Camera-type eye (tissue), 1 donor: ENCODE data around the gene RFK. TPM values are rescaled to one million over a fixed set of nuclear protein-coding genes. Genes with fewer than 3 reads are reported as not detected.

Experiments
- total RNA-seq: library from RNA; depleted of rRNA; stranded (reverse); fragments of >200 nt; gene quantifications from one replicate; pipeline ENCODE4 v1.2.3, GENCODE V29; 2014

RFK gene
- total RNA-seq, result 32.6 TPM

DNA sequence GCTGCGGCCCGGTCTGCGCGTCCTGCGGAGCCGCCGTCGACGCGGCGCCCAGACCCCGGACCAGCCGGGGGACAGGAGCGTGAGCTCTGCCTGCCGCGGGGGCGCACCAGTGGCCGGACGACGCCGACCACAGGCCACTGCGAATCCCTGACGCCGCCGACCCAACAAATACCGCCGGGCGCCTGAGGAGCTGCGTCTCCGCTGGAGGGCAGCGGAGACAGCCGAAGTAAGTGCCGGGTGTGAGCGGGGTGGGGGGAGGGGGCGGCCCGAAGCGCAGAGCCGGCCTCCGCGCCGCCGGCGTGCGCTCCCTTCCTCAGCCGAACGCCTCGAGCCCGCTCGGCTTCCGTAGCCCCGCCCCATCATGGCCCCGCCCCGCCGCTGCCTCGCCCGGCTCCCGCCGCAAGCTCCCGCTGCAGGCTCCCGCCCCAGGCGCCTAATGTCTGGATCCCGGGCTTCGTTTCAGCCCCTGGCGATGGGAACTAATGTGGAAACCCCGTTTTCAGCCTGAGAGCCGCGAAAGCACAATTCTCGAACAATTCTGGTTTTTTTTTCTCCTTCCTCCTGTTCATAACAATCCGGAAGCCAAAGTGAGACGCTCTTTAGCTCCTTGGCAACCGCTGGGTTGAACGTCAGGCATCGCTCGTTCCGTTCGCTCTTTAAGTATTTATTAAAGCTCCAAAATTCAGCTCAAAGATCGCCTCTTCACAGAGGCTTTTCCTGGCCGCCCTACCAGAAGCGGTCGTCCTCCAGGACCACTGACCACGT, at the start of gene RFK:
RFK (minus strand) TSS at position 232 of the 765 bp plus-strand sequence. CDS start 255 bp downstream, outside the sequence.

Other genes starting within 250 kb of the RFK start
- gene GCNT1, start 64.8 kb upstream of the RFK start, total RNA-seq, result 15.8 TPM